Cardiac muscle cell (in vitro differentiated cells and primary cell): ENCODE measurements around the gene SCAF1. TPM values are rescaled to one million over a fixed set of nuclear protein-coding genes. Genes with fewer than 3 reads are reported as not detected.

Experiments used
- DNase-seq, 2 donors: peaks; one replicate each; pipeline versions ENCODE4 v3.0.0 to v3.0.0-alpha.2; 2010 to 2017; ENCODE audit warnings: low read depth in 1 of 2, low spot score in 1 of 2
- H3K27ac ChIP-seq: fragments of 200-600 bp; sonication (generic); 2 replicates; pipeline ENCODE4 v1.5.1; 2016
- H3K27me3 ChIP-seq: fragments of 200-600 bp; sonication (generic); 2 replicates; pipeline ENCODE4 v1.6.0; 2016; ENCODE audit warnings: control low read depth
- H3K36me3 ChIP-seq: fragments of 200-600 bp; sonication (generic); 2 replicates; pipeline ENCODE4 v1.5.1; 2016; ENCODE audit warnings: control low read depth
- H3K4me1 ChIP-seq: fragments of 200-600 bp; sonication (generic); 2 replicates; pipeline ENCODE4 v1.8.1; 2017; ENCODE audit warnings: low read depth, mild to moderate bottlenecking, mixed run types
- H3K4me3 ChIP-seq: fragments of 200-600 bp; sonication (generic); 2 replicates; pipeline ENCODE4 v1.5.1; 2016; ENCODE audit warnings: mild to moderate bottlenecking
- H3K9me3 ChIP-seq: fragments of 200-600 bp; sonication (generic); 2 replicates; pipeline ENCODE4 v1.5.1; 2017; ENCODE audit warnings: low read depth, mild to moderate bottlenecking, control low read depth
- CTCF ChIP-seq: IDR thresholded peaks from 2 replicates; pipeline ENCODE4 v1.5.1; 2012; ENCODE audit warnings: low read depth, mild to moderate bottlenecking, low read length
- polyA plus RNA-seq: library from polyadenylated mRNA; unstranded; fragments of >200 nt; fragmentation: Nextera tagmentation; extraction: Ambion mirVana; gene quantifications from 2 replicates; pipeline ENCODE4 v1.2.1, GENCODE V29; 2016
- total RNA-seq: library from RNA; depleted of rRNA; stranded (reverse); fragments of >200 nt; gene quantifications from 2 replicates; pipeline ENCODE4 v1.2.3, GENCODE V29; 2016

Gene SCAF1
- total and polyA plus RNA-seq, 2 experiments from 2014 or later, result 16.4 to 71.0 TPM

DNA sequence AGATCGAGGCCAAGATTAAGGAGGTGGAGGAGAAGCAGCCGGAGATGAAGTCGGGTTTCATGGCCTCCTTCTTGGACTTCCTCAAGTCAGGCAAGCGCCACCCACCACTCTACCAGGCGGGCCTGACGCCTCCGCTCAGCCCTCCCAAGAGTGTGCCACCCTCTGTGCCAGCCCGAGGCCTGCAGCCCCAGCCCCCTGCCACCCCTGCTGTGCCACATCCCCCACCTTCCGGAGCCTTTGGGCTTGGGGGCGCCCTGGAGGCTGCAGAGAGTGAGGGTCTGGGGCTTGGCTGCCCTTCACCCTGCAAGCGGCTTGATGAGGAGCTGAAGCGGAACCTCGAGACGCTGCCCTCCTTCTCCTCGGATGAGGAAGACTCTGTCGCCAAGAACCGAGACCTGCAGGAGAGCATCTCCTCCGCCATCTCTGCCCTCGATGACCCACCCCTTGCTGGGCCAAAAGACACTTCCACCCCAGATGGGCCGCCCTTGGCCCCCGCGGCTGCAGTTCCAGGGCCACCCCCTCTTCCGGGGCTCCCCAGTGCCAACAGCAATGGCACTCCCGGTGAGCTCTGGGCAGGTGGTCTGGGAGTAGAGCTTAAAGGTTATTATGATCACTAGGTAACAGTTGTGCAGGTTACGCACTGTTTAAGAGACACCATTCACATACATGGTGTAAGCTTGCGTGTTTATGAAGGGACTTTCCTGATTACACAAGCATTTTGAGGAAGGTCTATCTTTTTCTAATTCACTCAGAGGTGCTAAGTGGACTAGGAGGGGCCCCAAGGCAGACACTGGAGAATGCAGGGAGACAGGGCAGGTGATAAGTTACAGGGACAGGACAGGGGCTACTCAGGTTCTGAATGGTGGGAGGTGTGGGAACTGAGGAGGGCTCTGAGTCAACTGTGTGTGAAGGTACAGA lies 42.4 kb upstream of the SCAF1 start:
- DNase-seq, result no peak
- Histone ChIP-seq H3K36me3 (peaks cover 60% of the 10 kb centered on the region), H3K27ac (no peak overlapping the region), H3K4me1 (no peaks in the 10 kb centered on the region), H3K9me3 (no peaks in the 10 kb centered on the region), H3K4me3 (no peak overlapping the region), H3K27me3 (no peaks in the 10 kb centered on the region)
- TF ChIP-seq CTCF, result no peak

- no peak for TF ChIP-seq CTCF
- no peaks in the 10 kb centered on the region for H3K9me3 ChIP-seq
- H3K4me1 ChIP-seq, result no peaks in the 10 kb centered on the region
Measured at GRCh38 chr19:49601482-49602038, 40.4 kb upstream of the SCAF1 start.

GRCh38 chr19:49602806-49603205 lies 39.2 kb upstream of the SCAF1 start:
- H3K9me3 ChIP-seq, result no peaks in the 10 kb centered on the region
- H3K36me3 ChIP-seq, result peaks cover 47% of the 10 kb centered on the region
- H3K4me3 ChIP-seq, result no peak overlapping the region
- no peak overlapping the region for H3K27ac ChIP-seq
- H3K4me1 ChIP-seq, result no peaks in the 10 kb centered on the region
- no peak for DNase-seq
- no peaks in the 10 kb centered on the region for H3K27me3 ChIP-seq
- TF ChIP-seq CTCF, result no peak

More at GRCh38 chr19:49601482-49602038, 40.4 kb upstream of the SCAF1 start:
- Histone ChIP-seq H3K36me3 (peaks cover 57% of the 10 kb centered on the region), H3K4me3 (no peak overlapping the region), H3K27me3 (no peaks in the 10 kb centered on the region), H3K27ac (no peak overlapping the region)
- no peak for DNase-seq

GRCh38 chr19:49605605-49606004 lies 36.4 kb upstream of the SCAF1 start:
- Histone ChIP-seq H3K4me1 (no peaks in the 10 kb centered on the region), H3K36me3 (peaks cover 38% of the 10 kb centered on the region), H3K9me3 (no peaks in the 10 kb centered on the region), H3K27ac (no peak overlapping the region), H3K4me3 (no peak overlapping the region), H3K27me3 (no peaks in the 10 kb centered on the region)
- TF ChIP-seq CTCF, result no peak
- no peak for DNase-seq

- peaks cover 13% of the 10 kb centered on the region for H3K36me3 ChIP-seq
- no peak overlapping the region for H3K27ac ChIP-seq
- no peak for DNase-seq
- no peaks in the 10 kb centered on the region for H3K27me3 ChIP-seq
- H3K4me3 ChIP-seq, result no peak overlapping the region
- no peak for TF ChIP-seq CTCF
- no peaks in the 10 kb centered on the region for H3K9me3 ChIP-seq
- no peaks in the 10 kb centered on the region for H3K4me1 ChIP-seq
Measured at GRCh38 chr19:49609499-49610092, 32.4 kb upstream of the SCAF1 start.
